ENCODE measurements around the gene EVL. TPM values are rescaled to one million over a fixed set of nuclear protein-coding genes. Genes with fewer than 3 reads are reported as not detected.

EVL gene
- total RNA-seq, 1 experiment from 2014 or later = 23.4 TPM

DNA sequence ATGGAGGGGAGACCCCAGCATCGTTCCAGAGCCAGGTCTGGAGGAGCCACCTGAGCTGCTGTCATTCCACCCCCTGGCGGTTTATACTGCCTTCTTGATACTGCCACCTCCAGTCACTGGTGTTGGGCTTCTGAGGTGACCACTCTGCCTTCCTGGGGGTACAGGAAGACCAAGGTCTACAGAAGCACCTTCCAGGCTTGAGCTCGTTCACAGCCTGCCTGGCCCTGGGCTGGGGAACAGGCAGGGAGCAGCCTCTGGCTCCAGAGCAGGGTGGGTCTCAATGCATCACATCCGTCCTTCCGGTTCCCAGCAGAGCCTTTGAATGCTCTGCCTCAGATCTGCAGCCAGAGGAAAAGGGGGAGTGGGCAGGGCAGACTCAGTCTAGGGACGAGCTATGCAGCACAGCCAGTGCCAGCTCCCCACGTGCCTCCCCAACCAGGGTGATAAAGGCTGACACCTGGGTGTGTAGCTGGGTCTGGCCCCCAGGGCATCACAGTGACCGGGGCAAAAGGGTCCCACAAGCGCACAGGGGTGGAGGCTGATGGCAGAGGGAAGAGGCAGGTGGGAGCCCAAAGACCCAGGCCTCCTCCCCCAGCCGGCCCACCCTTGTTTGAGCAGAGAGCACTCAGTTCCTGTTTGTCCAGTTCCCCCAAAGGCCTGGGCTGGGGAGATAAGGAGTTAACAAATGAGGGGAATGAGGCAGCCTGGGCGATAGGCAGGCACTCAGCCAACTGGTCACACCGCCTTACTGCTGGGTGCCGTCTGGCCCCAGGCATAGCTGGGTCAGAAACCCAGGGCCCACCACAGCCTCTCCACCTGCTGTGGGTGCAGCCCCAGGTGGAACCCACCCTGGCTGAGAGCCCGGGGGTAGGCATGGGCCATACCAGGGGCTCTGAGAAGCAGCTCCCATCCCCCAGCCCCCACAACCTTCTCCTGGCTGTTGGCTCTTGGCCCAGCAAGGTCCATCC lies 77.1 kb downstream of the EVL start:
- no peak for DNase-seq (ENCODE audit: extremely low read depth, low read depth)

- no peak for DNase-seq (ENCODE audit: extremely low read depth, low read depth)
These were observed 78.3 kb downstream of the EVL start for GRCh38 chr14:100143523-100143922.

- DNase-seq (ENCODE audit: extremely low read depth, low read depth) = no peak
These were observed 78.7 kb downstream of the EVL start for GRCh38 chr14:100143934-100144333.

DNA sequence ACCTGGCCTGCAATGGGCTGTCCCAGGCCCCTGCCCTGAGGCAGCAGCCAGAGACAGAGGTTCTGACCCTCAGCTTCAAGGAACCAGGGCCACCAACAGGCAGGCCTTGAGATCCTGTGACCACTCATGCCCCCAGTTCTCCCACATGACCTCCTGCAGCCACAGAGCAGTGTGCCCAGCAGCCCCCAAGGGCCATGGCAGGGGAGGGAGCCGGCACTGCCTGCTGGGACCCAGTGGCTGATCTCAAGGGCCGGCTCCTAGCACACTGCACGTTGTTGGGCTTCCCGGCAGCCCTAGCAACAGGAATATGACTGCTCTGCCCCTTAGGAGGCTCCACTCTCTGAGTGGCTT lies 79.4 kb downstream of the EVL start:
- DNase-seq (ENCODE audit: extremely low read depth, low read depth) = no peak

DNA sequence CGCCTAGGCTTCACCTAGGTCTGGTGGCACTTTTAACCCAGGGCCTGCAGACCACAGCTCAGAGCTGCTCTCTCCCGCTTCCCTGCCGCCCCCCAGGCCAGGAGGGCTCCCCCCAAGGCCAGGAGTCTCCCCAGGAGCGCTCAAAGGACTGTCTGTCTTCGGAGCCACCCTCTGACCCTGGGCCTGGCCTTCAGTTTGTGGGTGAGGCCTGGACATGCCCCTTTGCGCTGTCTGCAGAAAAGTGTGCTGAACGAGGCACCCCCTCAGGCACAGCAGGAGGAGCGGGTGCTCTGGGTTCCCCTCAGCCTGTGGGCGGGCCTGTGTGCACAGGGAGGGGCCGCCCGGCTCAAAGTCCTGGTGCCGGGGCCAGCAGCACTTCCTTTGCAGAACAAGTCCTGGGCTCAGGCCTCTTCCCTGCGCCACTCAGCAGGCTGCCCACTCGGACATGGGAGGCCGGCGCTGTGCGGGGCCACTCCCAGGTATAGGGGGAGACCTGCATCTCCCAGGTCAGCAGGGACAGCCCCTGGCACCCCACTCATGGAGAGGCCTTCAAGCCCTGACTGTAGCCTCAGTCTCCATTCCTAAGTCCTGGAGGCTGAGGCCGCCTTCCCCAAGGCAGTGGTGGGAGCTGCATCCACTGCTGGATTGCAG lies 79.9 kb downstream of the EVL start:
- DNase-seq (ENCODE audit: extremely low read depth, low read depth) = no peak

- no peak for DNase-seq (ENCODE audit: extremely low read depth, low read depth)
These were observed 80.7 kb downstream of the EVL start for GRCh38 chr14:100145682-100146464.

GRCh38 chr14:100146531-100147091 lies 81.4 kb downstream of the EVL start:
- no peak for DNase-seq (ENCODE audit: extremely low read depth, low read depth)

- no peak for DNase-seq (ENCODE audit: extremely low read depth, low read depth)
These were observed 82.0 kb downstream of the EVL start for GRCh38 chr14:100147181-100147631.

- DNase-seq (ENCODE audit: extremely low read depth, low read depth) = no peak
These were observed 82.7 kb downstream of the EVL start for GRCh38 chr14:100147691-100148464.

- no peak for DNase-seq (ENCODE audit: extremely low read depth, low read depth)
These were observed 83.9 kb downstream of the EVL start for GRCh38 chr14:100148837-100149731.

DNA sequence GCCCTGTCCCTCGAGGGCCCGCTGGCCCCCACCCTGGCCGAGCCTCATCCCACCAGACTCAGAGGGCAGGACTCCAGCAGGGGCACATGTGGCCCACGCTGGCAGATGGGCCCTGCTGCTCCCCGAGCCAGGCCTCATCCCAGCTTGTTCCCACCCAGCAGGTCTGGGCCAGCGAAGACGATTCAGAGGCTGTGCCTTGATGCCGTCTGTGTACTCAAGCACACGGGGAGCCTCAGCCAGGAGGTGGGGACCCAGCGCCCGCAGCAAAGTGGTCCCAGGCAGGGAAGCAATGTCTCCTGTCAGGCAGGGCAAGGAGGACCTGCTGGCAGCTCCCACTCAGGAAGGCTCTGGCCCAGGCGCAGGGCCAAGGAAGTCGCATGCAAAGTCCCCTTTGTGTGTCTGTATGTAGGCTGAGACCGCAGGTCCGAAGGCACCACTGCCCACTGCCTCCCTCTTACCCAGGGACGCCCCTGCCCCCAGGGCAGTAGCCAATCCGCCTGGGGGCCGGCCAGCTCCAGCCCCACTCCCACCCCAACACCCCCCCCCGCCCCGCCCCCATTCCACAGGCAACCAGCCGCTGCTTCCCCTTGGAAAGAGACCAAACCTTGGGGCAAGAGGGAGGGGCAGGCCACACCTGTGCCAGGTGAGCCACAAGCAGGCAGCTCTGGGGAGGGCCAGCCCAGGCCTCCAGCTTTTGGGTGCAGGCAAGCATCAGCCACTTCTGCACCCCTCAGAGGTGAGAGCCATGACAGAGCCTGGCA lies 84.8 kb downstream of the EVL start:
- DNase-seq (ENCODE audit: extremely low read depth, low read depth) = no peak

DNA sequence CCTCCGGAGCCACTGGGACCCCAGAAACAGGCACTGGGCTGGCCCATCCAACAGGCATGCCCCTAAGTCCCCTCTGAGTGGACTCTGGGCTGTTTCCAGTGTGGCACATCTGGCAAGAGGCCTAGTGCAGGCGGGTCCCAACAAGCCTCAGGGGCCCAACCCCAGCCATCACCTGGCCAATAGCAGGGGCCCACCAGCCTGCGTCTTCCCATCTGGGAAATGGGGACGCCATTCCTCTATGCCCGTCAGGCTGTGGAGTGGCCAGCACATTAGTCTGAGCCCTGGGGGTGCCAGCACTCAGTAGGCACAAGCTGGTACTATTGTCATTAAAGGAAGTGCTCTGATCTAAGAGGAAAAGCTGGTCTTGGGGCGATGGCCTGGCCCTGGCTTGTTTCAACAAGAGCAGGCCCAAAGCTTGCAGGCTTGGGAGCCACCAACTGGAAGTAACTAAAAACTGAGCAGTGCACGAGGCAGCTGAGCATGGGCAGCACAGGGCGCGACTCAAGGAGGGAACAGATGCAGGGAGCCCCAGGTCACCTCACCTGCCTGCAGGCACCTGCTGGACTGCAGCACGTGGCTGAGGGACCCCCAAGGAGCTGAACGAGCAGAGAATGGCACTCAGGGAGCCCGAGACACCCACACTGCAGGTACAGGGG lies 85.8 kb downstream of the EVL start:
- no peak for DNase-seq (ENCODE audit: extremely low read depth, low read depth)

- DNase-seq (ENCODE audit: extremely low read depth, low read depth) = no peak
These were observed 86.9 kb downstream of the EVL start for GRCh38 chr14:100152091-100152490.

- no peak for DNase-seq (ENCODE audit: extremely low read depth, low read depth)
These were observed 88.3 kb downstream of the EVL start for GRCh38 chr14:100153560-100153959.

DNA sequence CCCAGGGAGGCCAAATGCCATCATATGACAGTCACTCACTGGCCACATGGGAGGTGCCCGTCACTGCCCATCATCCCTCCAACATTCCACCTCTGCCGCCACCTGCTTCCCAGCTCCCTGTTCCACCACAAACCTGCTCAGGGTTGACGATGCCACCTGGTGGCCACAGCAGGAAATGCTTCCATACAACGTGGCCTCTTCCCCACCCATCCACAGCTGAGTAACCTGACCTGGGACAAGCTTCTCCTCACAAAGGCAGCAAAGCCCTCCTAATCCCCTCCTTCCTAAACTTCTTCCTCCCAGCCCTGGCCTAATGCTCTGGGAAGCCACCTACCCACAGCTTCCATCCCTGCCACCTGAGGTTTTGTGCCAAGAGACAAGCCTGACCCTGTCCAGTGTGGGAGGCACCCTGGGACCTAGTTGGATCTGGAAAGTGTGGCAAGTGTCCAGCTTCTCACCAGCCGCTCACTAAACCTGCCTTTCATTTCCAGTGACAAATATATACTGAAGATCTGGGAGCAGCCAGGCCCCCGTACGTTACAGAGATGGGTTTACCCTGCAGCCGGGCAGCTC lies 89.9 kb downstream of the EVL start:
- peak; percentile 6 for DNase-seq (ENCODE audit: extremely low read depth, low read depth)

- DNase-seq (ENCODE audit: extremely low read depth, low read depth) = no peak
These were observed 90.8 kb downstream of the EVL start for GRCh38 chr14:100155756-100156616.

Measured in NCI-H460 (cell line).